ENCODE measurements around the gene LPAR2. TPM values are rescaled to one million over a fixed set of nuclear protein-coding genes. Genes with fewer than 3 reads are reported as not detected.

Gene LPAR2
- total and polyA plus RNA-seq, 10 of the 15 experiments (the other 5 are each of a cell fraction or from before 2014, with no cell fraction given), result 0.98 to 23.8 (median 10.2) TPM

DNA sequence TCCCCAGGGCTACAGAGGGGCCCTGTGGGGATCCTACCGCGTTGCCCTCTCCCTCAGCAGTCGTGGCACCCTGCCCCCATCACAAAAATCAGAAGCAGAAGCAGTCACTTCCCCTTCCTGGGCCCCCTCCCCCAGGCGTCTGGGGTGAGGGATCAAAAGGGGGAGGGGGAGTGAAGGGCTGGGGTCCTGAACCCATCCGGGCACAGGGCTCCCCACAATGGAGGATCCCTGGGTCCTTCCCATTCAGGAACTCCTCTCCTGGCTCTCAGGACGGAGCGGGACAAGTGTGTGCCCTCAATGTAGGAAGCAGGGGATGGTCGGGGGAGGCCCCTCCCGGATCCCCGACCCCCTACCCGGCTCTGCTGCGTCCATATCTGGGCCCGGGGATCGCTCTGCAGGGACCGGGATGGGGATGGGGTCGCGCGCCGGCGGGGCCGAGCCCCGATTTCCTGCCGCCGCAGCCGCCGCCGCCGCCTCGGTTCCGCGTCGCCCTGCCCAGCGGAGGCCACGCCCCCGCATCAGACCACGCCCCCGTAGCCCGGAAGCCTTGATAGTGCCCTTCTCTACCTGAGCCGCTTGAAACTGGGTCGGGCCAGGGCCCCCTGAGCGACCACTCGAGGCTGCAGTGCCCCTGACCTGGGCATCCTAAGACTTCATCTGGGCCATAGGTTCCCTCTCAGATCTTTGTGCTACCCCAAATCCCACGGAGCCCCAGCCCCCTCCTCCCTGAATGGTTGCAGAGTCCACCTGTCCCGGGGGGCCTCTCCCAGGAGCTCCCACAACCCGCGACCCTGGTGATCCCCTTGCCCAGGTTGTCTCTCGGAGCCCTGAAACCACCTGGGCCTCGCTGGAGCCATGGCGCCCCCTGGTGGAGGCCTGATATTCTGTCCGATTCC is 15.4 kb upstream of the LPAR2 start, which contains the start of gene GMIP (continued):
- TF ChIP-seq FOXM1 (IDR thresholded peaks at IDR 0.05; ENCODE audit: low read depth, low read length) (no peak), RB1 (IDR thresholded peaks at IDR 0.05; ENCODE audit: borderline replicate concordance) (peak; percentile 39; the same call in 1 of the 2 replicates), MLLT1 (IDR thresholded peaks at IDR 0.05) (0 out of 2 replicates have a peak, but pooled peaks have one; percentile 12), ZNF207 (IDR thresholded peaks at IDR 0.05; ENCODE audit: borderline replicate concordance) (peak; percentile 49), IKZF2 (IDR thresholded peaks at IDR 0.05) (peak in 1 of 2 experiments; percentile 46; a peak in 2 of 4 replicates), MXI1 (IDR thresholded peaks at IDR 0.05; ENCODE audit: low read depth, low read length) (no peak; the same call in 1 of the 2 replicates), NFYB (IDR thresholded peaks at IDR 0.05; ENCODE audit: insufficient read depth, low read depth, low read length) (no peak), POU2F2 (IDR thresholded peaks at IDR 0.05; ENCODE audit: borderline replicate concordance, low read depth, low read length) (no peak; the same call in 2 of the 3 replicates), EZH2 (IDR thresholded peaks at IDR 0.05; ENCODE audit: borderline replicate concordance, control insufficient read depth, low read depth, low read length) (no peak), KLF5 (IDR thresholded peaks at IDR 0.05; ENCODE audit: partially characterized antibody) (no peak), CEBPB (IDR thresholded peaks at IDR 0.05; ENCODE audit: borderline replicate concordance in 1 of 2, low read depth in 2 of 2, low read length in 2 of 2) (no peak), REST (IDR thresholded peaks at IDR 0.05; ENCODE audit: low read depth, low read length) (no peak), YBX1 (IDR thresholded peaks at IDR 0.05) (no peak), MEF2A (IDR thresholded peaks at IDR 0.05; ENCODE audit: insufficient read depth, low read depth, low read length) (no peak), CEBPZ (IDR thresholded peaks at IDR 0.05; ENCODE audit: low read depth, low read length) (0 out of 2 replicates have a peak, but pooled peaks have one; percentile 15), EGR1 (IDR thresholded peaks at IDR 0.05; ENCODE audit: borderline replicate concordance in 1 of 2, low read depth in 2 of 2, low read length in 2 of 2) (peak in 1 of 2 experiments; percentile 86; a peak in 2 of 3 replicates)
- TF ChIP-seq, protein P1, sequence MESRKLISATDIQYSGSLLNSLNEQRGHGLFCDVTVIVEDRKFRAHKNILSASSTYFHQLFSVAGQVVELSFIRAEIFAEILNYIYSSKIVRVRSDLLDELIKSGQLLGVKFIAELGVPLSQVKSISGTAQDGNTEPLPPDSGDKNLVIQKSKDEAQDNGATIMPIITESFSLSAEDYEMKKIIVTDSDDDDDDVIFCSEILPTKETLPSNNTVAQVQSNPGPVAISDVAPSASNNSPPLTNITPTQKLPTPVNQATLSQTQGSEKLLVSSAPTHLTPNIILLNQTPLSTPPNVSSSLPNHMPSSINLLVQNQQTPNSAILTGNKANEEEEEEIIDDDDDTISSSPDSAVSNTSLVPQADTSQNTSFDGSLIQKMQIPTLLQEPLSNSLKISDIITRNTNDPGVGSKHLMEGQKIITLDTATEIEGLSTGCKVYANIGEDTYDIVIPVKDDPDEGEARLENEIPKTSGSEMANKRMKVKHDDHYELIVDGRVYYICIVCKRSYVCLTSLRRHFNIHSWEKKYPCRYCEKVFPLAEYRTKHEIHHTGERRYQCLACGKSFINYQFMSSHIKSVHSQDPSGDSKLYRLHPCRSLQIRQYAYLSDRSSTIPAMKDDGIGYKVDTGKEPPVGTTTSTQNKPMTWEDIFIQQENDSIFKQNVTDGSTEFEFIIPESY (IDR thresholded peaks at IDR 0.05), result no peak

All from GM12878 (cell line).